SK-N-MC (cell line): ENCODE measurements around the gene CDX2.

Experiments used
- DNase-seq: peaks from one replicate; pipeline ENCODE4 v3.0.0-alpha.2; 2011; ENCODE audit warnings: low read depth, low spot score
- H3K27ac ChIP-seq: fragments of 200-600 bp; sonication (generic); 2 replicates; pipeline ENCODE4 v1.5.1; 2016; ENCODE audit warnings: mixed run types
- H3K36me3 ChIP-seq: fragments of 200-600 bp; sonication (generic); 2 replicates; pipeline ENCODE4 v1.6.1; 2017; ENCODE audit warnings: antibody characterized with exemption, low read length, mixed read lengths; ENCODE audit not compliant: insufficient read depth
- H3K4me3 ChIP-seq: fragments of 200-600 bp; sonication (generic); 2 replicates; pipeline ENCODE4 v1.5.1; 2016
- H3K9ac ChIP-seq: fragments of 200-600 bp; sonication (generic); 2 replicates; pipeline ENCODE4 v1.8.0; 2017; ENCODE audit warnings: mixed run types, mixed read lengths; ENCODE audit not compliant: insufficient read length
- H3K9me3 ChIP-seq: fragments of 200-600 bp; sonication (generic); 2 replicates; pipeline ENCODE4 v1.6.1; 2017; ENCODE audit warnings: low read depth, mild to moderate bottlenecking, antibody characterized with exemption, low read length, moderate library complexity, mixed read lengths
- EZH2 ChIP-seq: fragments of 200-600 bp; sonication (generic); IDR thresholded peaks from one replicate; pipeline ENCODE4 v1.6.1; 2017; ENCODE audit warnings: antibody characterized with exemption
- FOXP2 ChIP-seq: optimal IDR thresholded peaks from 2 replicates; pipeline ENCODE3; 2011; ENCODE audit warnings: mild to moderate bottlenecking, moderate library complexity; ENCODE audit not compliant: insufficient read depth; ENCODE audit errors: extremely low read length, control extremely low read depth
- POLR2AphosphoS5 ChIP-seq: IDR thresholded peaks from 2 replicates; pipeline ENCODE4 v1.6.1; 2012; ENCODE audit warnings: mild to moderate bottlenecking, low read depth, low read length, borderline replicate concordance

CDX2 gene

GRCh38 chr13:28001837-28002473 is 32.8 kb upstream of the CDX2 start:
- no peak for TF ChIP-seq FOXP2
- TF ChIP-seq POLR2AphosphoS5, result no peak
- no peak for TF ChIP-seq EZH2
- Histone ChIP-seq H3K9me3 (no peaks in the 10 kb centered on the region), H3K4me3 (no peak overlapping the region), H3K36me3 (no peaks in the 10 kb centered on the region), H3K9ac (no peak overlapping the region), H3K27ac (no peak overlapping the region)
- no peak for DNase-seq

- no peak for TF ChIP-seq POLR2AphosphoS5
- TF ChIP-seq FOXP2, result no peak
- TF ChIP-seq EZH2, result no peak
- no peak overlapping the region for H3K4me3 ChIP-seq
- no peaks in the 10 kb centered on the region for H3K36me3 ChIP-seq
- H3K9me3 ChIP-seq, result no peaks in the 10 kb centered on the region
- no peak for DNase-seq
- no peak overlapping the region for H3K9ac ChIP-seq
- H3K27ac ChIP-seq, result no peak overlapping the region
Observed at GRCh38 chr13:28001049-28001448, 31.9 kb upstream of the CDX2 start.

GRCh38 chr13:28000567-28000966 is 31.5 kb upstream of the CDX2 start:
- no peak for DNase-seq
- TF ChIP-seq POLR2AphosphoS5 (no peak), EZH2 (no peak), FOXP2 (no peak)
- Histone ChIP-seq H3K9ac (no peak overlapping the region), H3K27ac (no peak overlapping the region), H3K9me3 (no peaks in the 10 kb centered on the region), H3K4me3 (no peak overlapping the region), H3K36me3 (no peaks in the 10 kb centered on the region)

- H3K4me3 ChIP-seq, result no peak overlapping the region
- DNase-seq, result no peak
- no peaks in the 10 kb centered on the region for H3K9me3 ChIP-seq
- no peak overlapping the region for H3K27ac ChIP-seq
- no peak overlapping the region for H3K9ac ChIP-seq
- TF ChIP-seq EZH2 (no peak), FOXP2 (no peak), POLR2AphosphoS5 (no peak)
- H3K36me3 ChIP-seq, result no peaks in the 10 kb centered on the region
Observed at GRCh38 chr13:27997904-27998522, 28.9 kb upstream of the CDX2 start.

GRCh38 chr13:27991881-27992280 is 22.8 kb upstream of the CDX2 start:
- no peaks in the 10 kb centered on the region for H3K36me3 ChIP-seq
- TF ChIP-seq EZH2 (no peak), FOXP2 (no peak), POLR2AphosphoS5 (no peak)

GRCh38 chr13:27988520-27988919 is 19.4 kb upstream of the CDX2 start, which contains the start of gene URAD:
TSS of gene URAD (minus strand) at chr13:27988693. CDS start at chr13:27988637, 56 bp downstream.
- no peak within 1 kb of the TSS for H3K4me3 ChIP-seq
- TF ChIP-seq EZH2, result no peak
- no peak for TF ChIP-seq FOXP2
- no peak for TF ChIP-seq POLR2AphosphoS5
- DNase-seq, result no peak

More at GRCh38 chr13:27991881-27992280, 22.8 kb upstream of the CDX2 start:
- no peak for DNase-seq
- Histone ChIP-seq H3K27ac (no peak overlapping the region), H3K9me3 (no peaks in the 10 kb centered on the region), H3K4me3 (no peak overlapping the region), H3K9ac (no peak overlapping the region)

GRCh38 chr13:27985600-27985999 is 16.5 kb upstream of the CDX2 start:
- no peak for DNase-seq
- no peak for TF ChIP-seq FOXP2
- no peak for TF ChIP-seq EZH2
- no peak for TF ChIP-seq POLR2AphosphoS5
- Histone ChIP-seq H3K27ac (no peak overlapping the region), H3K9me3 (no peaks in the 10 kb centered on the region), H3K4me3 (no peak overlapping the region), H3K36me3 (no peaks in the 10 kb centered on the region), H3K9ac (no peak overlapping the region)

More at GRCh38 chr13:27988520-27988919, 19.4 kb upstream of the CDX2 start, which contains the start of gene URAD:
- Histone ChIP-seq H3K9ac (no peak within 1 kb of the TSS), H3K36me3 (no peaks in the 10 kb centered on the region), H3K27ac (no peak within 1 kb of the TSS), H3K9me3 (no peaks in the 10 kb centered on the region)

- H3K9me3 ChIP-seq, result no peaks in the 10 kb centered on the region
- H3K4me3 ChIP-seq, result no peak overlapping the region
- no peak overlapping the region for H3K27ac ChIP-seq
- no peak for DNase-seq
- no peak for TF ChIP-seq EZH2
- TF ChIP-seq POLR2AphosphoS5, result no peak
- no peak overlapping the region for H3K9ac ChIP-seq
- H3K36me3 ChIP-seq, result no peaks in the 10 kb centered on the region
Observed at GRCh38 chr13:27982361-27982760, 13.2 kb upstream of the CDX2 start.
